HL-60 (cell line): ENCODE measurements around the gene SLC4A8.

ENCODE experiments used
- DNase-seq, 2 experiments: peaks; one replicate each; pipeline ENCODE4 v3.0.0-alpha.2; 2010 to 2020; ENCODE audit warnings: low read depth in 1 of 2, low spot score in 1 of 2
- H3K27ac ChIP-seq: fragments of 250-450 bp; sonication (Bioruptor Pico); replicated peaks from 2 replicates; pipeline ENCODE4 v1.5.1; 2020; ENCODE audit warnings: mild to moderate bottlenecking, moderate library complexity
- H3K27me3 ChIP-seq: fragments of 250-450 bp; sonication (Bioruptor Pico); 2 replicates; pipeline ENCODE4 v1.5.1; 2021; ENCODE audit warnings: mild to moderate bottlenecking, moderate library complexity; ENCODE audit not compliant: insufficient read depth, poor library complexity, severe bottlenecking
- H3K4me3 ChIP-seq: replicated peaks from 2 replicates; pipeline ENCODE4 v1.5.1; 2011; ENCODE audit warnings: mild to moderate bottlenecking, control low read depth, low read length; ENCODE audit not compliant: insufficient read depth
- GABPA ChIP-seq: IDR thresholded peaks from 2 replicates; pipeline ENCODE4 v1.6.1; 2012; ENCODE audit warnings: low read depth
- POLR2AphosphoS5 ChIP-seq: IDR thresholded peaks from 2 replicates; pipeline ENCODE4 v1.6.1; 2012; ENCODE audit warnings: low read depth
- REST ChIP-seq: IDR thresholded peaks from 2 replicates; pipeline ENCODE4 v1.6.1; 2012; ENCODE audit warnings: low read depth; ENCODE audit not compliant: insufficient replicate concordance
- SPI1 ChIP-seq: IDR thresholded peaks from 2 replicates; pipeline ENCODE4 v1.6.1; 2012; ENCODE audit warnings: low read depth, mild to moderate bottlenecking, borderline replicate concordance
- TF ChIP-seq, protein P1 (sequence below): IDR thresholded peaks from one replicate; pipeline ENCODE4 v1.5.1; 2011; ENCODE audit warnings: low read length, control low read depth, inconsistent platforms; ENCODE audit not compliant: insufficient read depth

SLC4A8 gene

GRCh38 chr12:51549637-51550036 is 125.0 kb downstream of the SLC4A8 start:
- no peak overlapping the region for H3K4me3 ChIP-seq
- no peaks in the 10 kb centered on the region for H3K27me3 ChIP-seq
- H3K27ac ChIP-seq, result no peak overlapping the region
- DNase-seq, result no peak
- TF ChIP-seq, protein P1, sequence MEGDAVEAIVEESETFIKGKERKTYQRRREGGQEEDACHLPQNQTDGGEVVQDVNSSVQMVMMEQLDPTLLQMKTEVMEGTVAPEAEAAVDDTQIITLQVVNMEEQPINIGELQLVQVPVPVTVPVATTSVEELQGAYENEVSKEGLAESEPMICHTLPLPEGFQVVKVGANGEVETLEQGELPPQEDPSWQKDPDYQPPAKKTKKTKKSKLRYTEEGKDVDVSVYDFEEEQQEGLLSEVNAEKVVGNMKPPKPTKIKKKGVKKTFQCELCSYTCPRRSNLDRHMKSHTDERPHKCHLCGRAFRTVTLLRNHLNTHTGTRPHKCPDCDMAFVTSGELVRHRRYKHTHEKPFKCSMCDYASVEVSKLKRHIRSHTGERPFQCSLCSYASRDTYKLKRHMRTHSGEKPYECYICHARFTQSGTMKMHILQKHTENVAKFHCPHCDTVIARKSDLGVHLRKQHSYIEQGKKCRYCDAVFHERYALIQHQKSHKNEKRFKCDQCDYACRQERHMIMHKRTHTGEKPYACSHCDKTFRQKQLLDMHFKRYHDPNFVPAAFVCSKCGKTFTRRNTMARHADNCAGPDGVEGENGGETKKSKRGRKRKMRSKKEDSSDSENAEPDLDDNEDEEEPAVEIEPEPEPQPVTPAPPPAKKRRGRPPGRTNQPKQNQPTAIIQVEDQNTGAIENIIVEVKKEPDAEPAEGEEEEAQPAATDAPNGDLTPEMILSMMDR, result no peak
- no peak for TF ChIP-seq POLR2AphosphoS5
- no peak for TF ChIP-seq SPI1
- no peak for TF ChIP-seq REST
- no peak for TF ChIP-seq GABPA
